ENCODE results near the gene RAP1GAP2. TPM values are rescaled to one million over a fixed set of nuclear protein-coding genes. Genes with fewer than 3 reads are reported as not detected.

RAP1GAP2 gene
- total and polyA plus RNA-seq, 2 of the 8 experiments (the other 6 are each of a cell fraction or from before 2014, with no cell fraction given), result 24.0 to 63.8 TPM

DNA sequence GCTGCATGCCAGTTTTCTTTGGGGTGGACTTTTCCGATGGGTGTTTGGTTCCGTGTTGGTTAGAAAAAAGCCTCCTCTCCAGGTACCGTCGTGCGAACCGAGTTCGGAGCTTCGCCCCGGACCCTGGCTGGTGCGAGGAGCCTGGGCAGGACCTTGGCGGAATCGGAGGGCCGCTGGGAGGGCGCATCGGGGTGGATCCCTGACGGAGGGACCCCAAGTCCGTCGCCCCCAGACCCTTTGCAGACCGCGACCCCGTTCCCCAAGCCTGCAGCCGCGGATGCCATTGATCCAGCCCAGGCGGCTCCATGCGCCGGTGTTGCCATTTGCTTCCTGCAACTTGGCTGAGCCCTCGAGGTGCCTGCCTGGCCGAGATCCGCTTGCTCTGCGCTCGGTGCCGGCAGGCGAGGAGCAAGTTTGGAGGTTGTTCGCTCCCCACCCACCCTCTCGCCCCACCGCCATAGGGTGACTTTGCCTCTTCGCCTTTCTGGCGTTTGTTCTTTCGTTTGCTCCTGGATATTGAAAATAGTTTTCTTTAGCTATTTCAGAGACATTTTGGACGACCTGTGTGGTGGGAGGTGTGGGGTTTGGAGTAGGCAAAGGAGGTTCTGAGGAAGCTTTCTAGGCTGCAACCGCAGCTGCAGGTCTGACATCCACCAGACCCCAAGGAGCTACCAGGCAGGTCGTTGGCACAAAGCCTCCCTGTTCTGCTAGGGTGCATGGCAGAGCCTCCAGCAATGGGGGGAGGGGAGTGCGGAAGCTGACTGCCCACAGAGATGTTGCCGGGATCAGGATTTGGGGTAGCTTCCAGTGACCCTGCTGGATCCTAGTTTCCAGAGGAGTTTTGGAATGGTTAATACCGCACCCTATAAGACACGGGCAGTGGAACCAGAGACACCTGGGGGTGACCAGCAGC is 58.2 kb downstream of the RAP1GAP2 start (continued):
- TF ChIP-seq, protein P1, sequence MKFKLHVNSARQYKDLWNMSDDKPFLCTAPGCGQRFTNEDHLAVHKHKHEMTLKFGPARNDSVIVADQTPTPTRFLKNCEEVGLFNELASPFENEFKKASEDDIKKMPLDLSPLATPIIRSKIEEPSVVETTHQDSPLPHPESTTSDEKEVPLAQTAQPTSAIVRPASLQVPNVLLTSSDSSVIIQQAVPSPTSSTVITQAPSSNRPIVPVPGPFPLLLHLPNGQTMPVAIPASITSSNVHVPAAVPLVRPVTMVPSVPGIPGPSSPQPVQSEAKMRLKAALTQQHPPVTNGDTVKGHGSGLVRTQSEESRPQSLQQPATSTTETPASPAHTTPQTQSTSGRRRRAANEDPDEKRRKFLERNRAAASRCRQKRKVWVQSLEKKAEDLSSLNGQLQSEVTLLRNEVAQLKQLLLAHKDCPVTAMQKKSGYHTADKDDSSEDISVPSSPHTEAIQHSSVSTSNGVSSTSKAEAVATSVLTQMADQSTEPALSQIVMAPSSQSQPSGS (IDR thresholded peaks at IDR 0.05; ENCODE audit: low read length), result no peak
- TF ChIP-seq TCF12 (IDR thresholded peaks at IDR 0.05; ENCODE audit: low read depth, low read length) (no peak), KDM5A (IDR thresholded peaks at IDR 0.05; ENCODE audit: low read length) (no peak), SIRT6 (IDR thresholded peaks at IDR 0.05; ENCODE audit: low read length) (no peak)
- TF ChIP-seq, protein P2, sequence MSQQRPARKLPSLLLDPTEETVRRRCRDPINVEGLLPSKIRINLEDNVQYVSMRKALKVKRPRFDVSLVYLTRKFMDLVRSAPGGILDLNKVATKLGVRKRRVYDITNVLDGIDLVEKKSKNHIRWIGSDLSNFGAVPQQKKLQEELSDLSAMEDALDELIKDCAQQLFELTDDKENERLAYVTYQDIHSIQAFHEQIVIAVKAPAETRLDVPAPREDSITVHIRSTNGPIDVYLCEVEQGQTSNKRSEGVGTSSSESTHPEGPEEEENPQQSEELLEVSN (IDR thresholded peaks at IDR 0.05), result 0 out of 2 replicates have a peak, but pooled peaks have one; percentile 24
